H9 (cell line): ENCODE results near the gene TRNT1. TPM values are rescaled to one million over a fixed set of nuclear protein-coding genes. Genes with fewer than 3 reads are reported as not detected.

Experiments used
- DNase-seq: peaks from one replicate; pipeline ENCODE4 v3.0.0-alpha.2; 2017
- H2AFZ ChIP-seq: one replicate; pipeline ENCODE4 v1.6.1; 2013; ENCODE audit warnings: mild to moderate bottlenecking, low read length, control low read depth, moderate library complexity
- H2AK5ac ChIP-seq: 2 replicates; pipeline ENCODE4 v1.6.1; 2013; ENCODE audit warnings: low read length, control low read depth, mixed read lengths; ENCODE audit not compliant: insufficient read length
- H2BK120ac ChIP-seq: one replicate; pipeline ENCODE4 v1.6.1; 2013; ENCODE audit warnings: low read depth, mild to moderate bottlenecking, low read length, control low read depth, inconsistent platforms; ENCODE audit not compliant: poor library complexity, severe bottlenecking
- H2BK12ac ChIP-seq: 2 replicates; pipeline ENCODE4 v1.6.1; 2013; ENCODE audit warnings: low read length, control low read depth, mixed read lengths, low read depth; ENCODE audit not compliant: insufficient read length
- H2BK15ac ChIP-seq: 2 replicates; pipeline ENCODE4 v1.6.1; 2013; ENCODE audit warnings: low read depth, low read length, control low read depth
- H2BK20ac ChIP-seq: one replicate; pipeline ENCODE4 v1.6.1; 2013; ENCODE audit warnings: low read depth, mild to moderate bottlenecking, low read length, control low read depth, inconsistent platforms; ENCODE audit not compliant: poor library complexity, severe bottlenecking
- H2BK5ac ChIP-seq: 2 replicates; pipeline ENCODE4 v1.6.1; 2013; ENCODE audit warnings: low read length, control low read depth, mixed read lengths; ENCODE audit not compliant: insufficient read length
- H3K14ac ChIP-seq: 2 replicates; pipeline ENCODE4 v1.6.1; 2013; ENCODE audit warnings: low read length, control low read depth; ENCODE audit not compliant: insufficient read depth
- H3K18ac ChIP-seq: 2 replicates; pipeline ENCODE4 v1.6.1; 2013; ENCODE audit warnings: low read depth, mild to moderate bottlenecking, mixed read lengths, low read length, control low read depth; ENCODE audit not compliant: insufficient read length
- H3K23ac ChIP-seq: 2 replicates; pipeline ENCODE4 v1.6.1; 2013; ENCODE audit warnings: low read length, control low read depth, mixed read lengths, low read depth; ENCODE audit not compliant: insufficient read length
- H3K23me2 ChIP-seq: 2 replicates; pipeline ENCODE4 v1.6.1; 2013; ENCODE audit warnings: low read depth, mild to moderate bottlenecking, mixed read lengths, low read length, control low read depth; ENCODE audit not compliant: insufficient read length, poor library complexity, severe bottlenecking
- H3K27ac ChIP-seq: 2 replicates; pipeline ENCODE4 v1.5.1; 2013; ENCODE audit warnings: low read length, control low read depth, mixed read lengths, low read depth; ENCODE audit not compliant: insufficient read length
- H3K27me3 ChIP-seq: 2 replicates; pipeline ENCODE4 v1.6.1; 2013; ENCODE audit warnings: low read length, control low read depth, inconsistent platforms; ENCODE audit not compliant: insufficient read depth
- H3K4ac ChIP-seq: 2 replicates; pipeline ENCODE4 v1.6.1; 2013; ENCODE audit warnings: low read depth, mild to moderate bottlenecking, control low read depth, inconsistent platforms, low read length, moderate library complexity
- H3K4me1 ChIP-seq: 2 replicates; pipeline ENCODE4 v1.6.1; 2013; ENCODE audit warnings: low read length, control low read depth, inconsistent platforms; ENCODE audit not compliant: insufficient read depth
- H3K4me2 ChIP-seq: 2 replicates; pipeline ENCODE4 v1.6.1; 2013; ENCODE audit warnings: low read length, control low read depth, mixed read lengths; ENCODE audit not compliant: insufficient read length, insufficient read depth
- H3K56ac ChIP-seq: 2 replicates; pipeline ENCODE4 v1.6.1; 2013; ENCODE audit warnings: low read depth, mild to moderate bottlenecking, mixed read lengths, low read length, control low read depth; ENCODE audit not compliant: insufficient read length
- H3K79me1 ChIP-seq: 2 replicates; pipeline ENCODE4 v1.6.1; 2013; ENCODE audit warnings: low read depth, mild to moderate bottlenecking, moderate library complexity, low read length, control low read depth, inconsistent platforms; ENCODE audit not compliant: insufficient read depth, poor library complexity, severe bottlenecking
- H3K79me2 ChIP-seq: 2 replicates; pipeline ENCODE4 v1.6.1; 2013; ENCODE audit warnings: low read length, control low read depth, inconsistent platforms; ENCODE audit not compliant: insufficient read depth
- H3K9ac ChIP-seq: 2 replicates; pipeline ENCODE4 v1.6.1; 2013; ENCODE audit warnings: low read length, control low read depth, mixed read lengths; ENCODE audit not compliant: insufficient read length; ENCODE audit errors: extremely low read depth
- H3K9me3 ChIP-seq: one replicate; pipeline ENCODE4 v1.6.1; 2013; ENCODE audit warnings: low read depth, low read length, inconsistent platforms; ENCODE audit not compliant: control insufficient read depth
- H3T11ph ChIP-seq: one replicate; pipeline ENCODE4 v1.6.1; 2013; ENCODE audit warnings: mild to moderate bottlenecking, low read length, control low read depth, inconsistent platforms
- H4K20me1 ChIP-seq: one replicate; pipeline ENCODE4 v1.6.1; 2013; ENCODE audit not compliant: control insufficient read depth, insufficient read length, insufficient read depth
- H4K5ac ChIP-seq: 2 replicates; pipeline ENCODE4 v1.6.1; 2013; ENCODE audit warnings: low read depth, mild to moderate bottlenecking, mixed read lengths, low read length, control low read depth; ENCODE audit not compliant: insufficient read length
- H4K8ac ChIP-seq: replicated peaks from 2 replicates; pipeline ENCODE4 v1.6.1; 2013; ENCODE audit warnings: low read length, control low read depth, mixed read lengths, low read depth; ENCODE audit not compliant: insufficient read length
- H4K91ac ChIP-seq: 2 replicates; pipeline ENCODE4 v1.6.1; 2013; ENCODE audit warnings: low read depth, mild to moderate bottlenecking, moderate library complexity, mixed read lengths, low read length, control low read depth; ENCODE audit not compliant: insufficient read length
- H3K27ac Mint-ChIP-seq, 3 experiments: 2 replicates in 2 of 3; 3 replicates in 1 of 3; pipeline ENCODE4 v1.8.0; 2020 to 2021; ENCODE audit warnings: mixed read lengths in 3 of 3, mild to moderate bottlenecking in 1 of 3, moderate library complexity in 1 of 3
- H3K27me3 Mint-ChIP-seq: 2 replicates; pipeline ENCODE4 v1.8.0; 2021; ENCODE audit warnings: low read depth, mild to moderate bottlenecking, moderate library complexity, mixed read lengths
- H3K36me3 Mint-ChIP-seq, 3 experiments: 2 replicates in 2 of 3; 3 replicates in 1 of 3; pipeline ENCODE4 v1.8.0; 2020 to 2021; ENCODE audit warnings: low read depth in 3 of 3, mixed read lengths in 3 of 3; ENCODE audit not compliant: insufficient read depth in 1 of 3
- H3K4me1 Mint-ChIP-seq, 2 experiments: 2 replicates each; pipeline ENCODE4 v1.8.0; 2020; ENCODE audit warnings: mixed read lengths in 2 of 2
- H3K4me3 Mint-ChIP-seq, 2 experiments: 2 replicates in 1 of 2; 3 replicates in 1 of 2; pipeline ENCODE4 v1.8.0; 2020 to 2021; ENCODE audit warnings: mild to moderate bottlenecking in 2 of 2, mixed read lengths in 2 of 2, moderate library complexity in 1 of 2
- H3K9me3 Mint-ChIP-seq, 2 experiments: 2 replicates in 1 of 2; 3 replicates in 1 of 2; pipeline ENCODE4 v1.8.0; 2020; ENCODE audit warnings: mild to moderate bottlenecking in 2 of 2, mixed read lengths in 2 of 2, moderate library complexity in 1 of 2
- CTCF ChIP-seq: fragments of 200-600 bp; sonication (generic); conservative IDR thresholded peaks from 3 replicates; pipeline ENCODE4 v1.8.0; 2021; ENCODE audit warnings: antibody characterized with exemption, mild to moderate bottlenecking
- WGBS: extraction: QIAGEN DNeasy Blood & Tissue Kit; methylation state at CpG from one replicate; pipeline ENCODE4 v1.1.7; 2013; ENCODE audit warnings: missing lambda C conversion rate, low lambda C conversion rate, mixed read lengths; ENCODE audit not compliant: insufficient read length; ENCODE audit errors: extremely low coverage; 5-methylcytosine and 5-hydroxymethylcytosine counted together
- total RNA-seq: library from RNA; stranded (reverse); gene quantifications from 2 replicates; pipeline ENCODE4 v1.2.1, GENCODE V29; 2021

The TRNT1 gene
- total RNA-seq, 1 experiment from 2014 or later, result 49.2 TPM

- Histone ChIP-seq H4K8ac (no peak overlapping the region), H3K4ac (no peak overlapping the region), H3K9ac (no peak overlapping the region), H2AFZ (no peak overlapping the region), H3K14ac (no peak overlapping the region), H4K5ac (no peak overlapping the region), H3K27ac (no peak overlapping the region), H2BK20ac (no peak overlapping the region), H3T11ph (no peak overlapping the region), H3K4me1 (no peaks in the 10 kb centered on the region), H4K91ac (no peak overlapping the region), H4K20me1 (no peaks in the 10 kb centered on the region), H3K23me2 (no peaks in the 10 kb centered on the region), H2BK12ac (no peak overlapping the region), H3K79me2 (no peaks in the 10 kb centered on the region), H3K27me3 (no peaks in the 10 kb centered on the region), H3K23ac (no peak overlapping the region), H3K18ac (no peak overlapping the region), H3K9me3 (no peaks in the 10 kb centered on the region), H2BK120ac (no peak overlapping the region), H2BK15ac (no peak overlapping the region), H2BK5ac (no peak overlapping the region), H3K4me2 (no peak overlapping the region), H2AK5ac (no peak overlapping the region), H3K79me1 (no peaks in the 10 kb centered on the region), H3K56ac (no peak overlapping the region)
- no CpG with 5 or more reads among the region's 4 CpGs for WGBS
- H3K27ac Mint-ChIP-seq, result no peak overlapping the region
- TF ChIP-seq CTCF, result no peak
- no peak for DNase-seq
- H3K4me3 Mint-ChIP-seq, result no peak overlapping the region
- no peaks in the 10 kb centered on the region; the same call in 1 of the 2 replicates for H3K27me3 Mint-ChIP-seq
- H3K4me1 Mint-ChIP-seq, result no peaks in the 10 kb centered on the region
- H3K36me3 Mint-ChIP-seq, result no peaks in the 10 kb centered on the region
- no peaks in the 10 kb centered on the region; a peak in 1 of 5 replicates for H3K9me3 Mint-ChIP-seq
These were observed 37.7 kb upstream of the TRNT1 start for GRCh38 chr3:3089017-3089416.
